IPS-NIHi7 (cell line): ENCODE data around the gene CEP350.
"Not testable (repeated sequence)": the region's sequence is repeated elsewhere in the genome, so short reads cannot be mapped to it uniquely, and the experiment has no call there.

Source experiments
- DNase-seq: peaks from one replicate; pipeline ENCODE4 v3.0.0; 2012; ENCODE audit warnings: mixed read lengths; ENCODE audit errors: extremely low spot score

The CEP350 gene

DNA sequence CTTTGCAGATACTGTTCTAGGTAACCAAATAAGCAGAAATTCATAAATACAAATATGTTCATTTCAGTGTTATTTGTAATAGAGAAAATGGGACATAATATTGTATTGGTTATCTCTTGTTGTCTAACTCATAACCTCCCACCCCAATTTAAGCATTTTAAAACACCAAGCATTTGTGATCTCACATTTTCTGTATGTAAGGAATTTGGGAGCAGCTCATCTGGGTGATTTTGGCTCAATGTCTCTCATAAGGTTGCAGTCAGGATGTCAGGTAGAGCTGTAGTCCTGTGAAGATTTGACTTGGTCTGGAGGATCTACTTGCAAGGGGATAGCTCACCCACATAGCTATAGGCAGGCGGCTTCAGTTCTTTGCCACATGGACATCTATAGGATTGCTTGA lies 29.5 kb downstream of the CEP350 start:
- no peak for DNase-seq

DNA sequence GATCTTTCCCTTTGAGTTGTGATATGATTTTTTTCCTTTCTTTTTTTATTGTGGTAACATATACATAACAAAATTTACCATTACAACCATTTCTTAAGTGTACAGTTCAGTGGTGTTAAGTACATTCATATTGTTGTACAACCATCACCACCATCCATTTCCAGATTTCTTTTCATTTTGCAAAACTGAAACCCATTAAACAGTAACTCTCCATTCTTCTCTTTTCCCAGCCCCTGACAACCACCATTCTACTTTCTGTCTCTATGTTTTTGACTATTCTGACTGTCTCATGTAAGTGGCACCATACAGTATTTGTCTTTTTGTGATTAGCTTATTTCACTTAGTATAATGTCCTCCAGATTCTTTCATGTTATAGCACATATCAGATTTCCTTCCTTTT lies 30.3 kb downstream of the CEP350 start:
- DNase-seq: no peak

DNA sequence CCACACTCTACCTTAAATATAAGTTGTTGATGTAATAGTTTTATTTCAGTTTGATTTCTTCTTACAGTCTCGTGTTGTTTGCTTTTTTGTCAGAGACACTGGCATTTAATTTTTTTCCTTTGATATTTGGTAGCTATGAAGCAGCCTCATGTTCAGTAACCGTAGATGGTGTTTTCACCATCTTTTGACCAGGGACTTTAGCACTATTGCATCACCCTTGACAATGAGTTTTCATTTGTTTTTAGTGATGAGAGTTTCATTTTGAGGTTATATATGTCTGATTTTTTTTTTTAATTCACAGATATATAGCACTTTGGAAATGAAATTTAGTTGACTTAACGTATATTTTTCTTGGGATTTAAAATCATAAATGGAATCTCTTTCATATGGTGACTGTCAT lies 36.2 kb downstream of the CEP350 start:
- no peak for DNase-seq

DNA sequence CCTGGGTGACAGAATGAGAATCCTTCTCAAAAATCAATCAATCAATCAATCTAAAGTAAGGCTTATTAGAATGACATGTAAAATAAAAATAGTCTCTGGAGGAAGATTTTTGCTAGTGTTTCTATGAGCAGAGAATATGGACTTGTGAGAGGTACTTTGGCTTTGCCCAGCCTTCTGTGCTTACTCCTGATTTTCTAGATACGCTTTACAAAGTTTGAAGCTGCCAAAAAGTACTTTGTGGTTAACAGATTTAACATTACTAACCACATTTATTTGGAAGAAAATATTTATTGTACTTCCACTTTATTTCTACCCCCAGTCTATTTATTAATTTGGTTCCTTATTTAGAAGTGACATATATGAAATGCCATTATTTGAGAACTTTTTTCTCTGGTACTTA lies 41.0 kb downstream of the CEP350 start:
- DNase-seq: no peak

DNA sequence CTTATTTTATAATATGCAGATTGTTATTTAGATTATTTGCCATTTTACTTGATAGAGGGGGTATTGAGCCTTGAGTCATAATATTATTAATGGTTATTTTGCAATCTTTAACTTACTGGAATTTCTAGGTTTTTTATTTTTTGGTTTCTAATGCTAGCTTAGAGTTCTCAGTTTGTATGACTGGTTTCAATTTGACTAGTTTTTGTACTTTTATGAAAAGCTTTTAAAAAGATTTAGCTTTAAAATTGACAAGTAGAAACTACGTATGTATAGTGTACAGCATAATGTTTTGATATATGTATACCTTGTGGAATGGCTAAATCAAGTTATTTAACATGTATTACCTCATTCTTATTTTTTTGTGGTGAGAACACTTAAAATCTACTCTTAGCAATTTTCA lies 41.5 kb downstream of the CEP350 start:
- no peak for DNase-seq

DNA sequence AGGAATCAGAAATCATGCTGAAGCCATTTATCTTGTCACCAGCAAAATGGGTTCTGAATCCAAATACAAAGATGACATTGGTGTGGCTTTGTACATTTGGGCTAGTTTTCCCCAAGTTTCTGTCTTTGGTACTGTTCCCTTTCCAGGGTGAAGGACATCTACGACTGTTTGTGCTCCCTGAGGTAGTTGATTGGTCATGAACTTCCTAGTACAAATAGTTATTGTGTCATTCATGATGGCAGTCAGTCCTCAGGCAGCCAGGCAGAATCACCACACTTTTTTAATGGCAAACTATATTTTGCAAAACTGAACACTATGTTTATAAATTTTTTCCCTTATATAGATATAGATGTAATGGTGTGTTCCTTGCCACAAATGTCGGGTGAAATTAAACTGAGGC lies 46.0 kb downstream of the CEP350 start:
- no peak for DNase-seq

DNA sequence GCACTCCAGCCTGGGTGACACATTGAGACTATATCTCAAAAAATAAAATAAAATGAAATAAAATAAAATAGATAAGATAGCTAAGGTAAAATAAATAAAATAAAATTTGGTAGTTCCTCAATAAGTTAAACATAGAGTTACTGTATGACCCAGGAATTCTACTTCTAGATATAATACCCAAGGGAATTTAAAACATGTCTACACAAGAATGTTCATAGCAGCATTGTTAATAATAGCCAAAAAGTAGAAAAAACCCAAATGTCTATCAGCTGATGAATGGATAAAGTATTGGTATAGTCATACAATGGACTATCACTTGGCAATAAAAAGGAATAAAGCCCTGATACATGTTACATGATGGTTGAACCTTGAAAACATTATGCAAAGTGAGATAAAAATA lies 47.8 kb downstream of the CEP350 start:
- no peak for DNase-seq

DNA sequence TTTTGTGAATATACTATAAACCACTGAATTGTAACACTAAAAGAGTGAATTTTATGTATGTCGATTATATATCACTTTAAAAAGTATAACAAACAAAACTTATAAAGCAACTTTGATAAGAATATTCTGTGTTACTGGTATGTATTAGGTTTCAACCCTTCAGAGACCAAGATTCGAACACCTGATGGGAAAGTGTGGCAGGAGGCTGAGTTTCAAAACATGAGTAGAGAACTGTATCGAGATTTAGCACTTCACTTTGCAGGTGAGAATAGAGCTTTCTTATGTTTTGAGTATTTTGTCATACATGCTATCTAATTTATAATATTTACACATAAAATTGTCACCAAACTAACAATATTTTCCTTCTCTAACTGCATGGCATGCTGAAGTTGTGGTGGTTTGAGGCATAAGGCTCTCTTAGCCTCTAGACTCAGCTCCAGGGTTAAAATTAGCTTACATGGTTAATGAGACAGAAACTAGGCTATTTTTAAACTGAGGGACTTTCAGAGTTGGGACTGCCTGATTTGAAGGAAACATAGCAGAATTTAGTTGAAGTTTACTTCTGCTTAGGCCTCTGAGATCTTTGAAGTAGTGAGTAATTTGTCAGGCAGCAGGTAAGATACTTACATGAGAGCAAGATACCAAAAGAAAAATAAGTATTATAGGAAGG lies 48.6 kb downstream of the CEP350 start:
- DNase-seq: no peak

DNA sequence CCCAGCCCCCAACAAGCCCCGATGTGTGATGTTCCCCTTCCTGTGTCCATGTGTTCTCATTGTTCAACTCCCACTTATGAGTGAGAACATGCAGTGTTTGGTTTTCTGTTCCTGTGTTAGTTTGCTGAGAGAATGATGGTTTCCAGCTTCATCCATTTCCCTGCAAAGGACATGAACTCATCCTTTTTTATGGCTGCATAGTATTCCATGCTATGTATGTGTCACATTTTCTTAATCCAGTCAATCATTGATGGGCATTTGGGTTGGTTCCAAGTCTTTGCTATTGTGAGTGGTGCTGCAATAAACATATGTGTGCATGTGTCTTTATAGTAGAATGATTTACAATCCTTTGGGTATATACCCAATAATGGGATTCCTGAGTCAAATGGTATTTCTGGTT lies 52.2 kb downstream of the CEP350 start:
- not testable (repeated sequence) for DNase-seq

DNA sequence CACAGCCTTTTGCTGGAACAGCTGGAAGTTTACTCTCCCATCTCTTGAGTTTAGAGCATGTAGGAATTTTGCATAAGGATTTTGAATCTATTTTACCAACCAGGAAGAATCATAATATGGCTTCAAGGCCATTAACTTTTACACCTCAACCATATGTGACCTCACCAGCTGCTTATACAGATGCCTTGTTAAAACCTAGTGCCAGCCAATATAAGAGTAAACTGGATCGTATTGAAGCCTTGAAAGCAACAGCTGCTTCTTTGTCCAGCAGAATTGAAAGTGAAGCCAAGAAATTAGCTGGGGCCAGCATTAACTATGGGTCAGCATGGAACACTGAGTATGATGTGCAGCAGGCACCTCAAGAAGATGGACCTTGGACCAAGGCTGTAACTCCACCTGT lies 65.4 kb downstream of the CEP350 start:
- DNase-seq: no peak

DNA sequence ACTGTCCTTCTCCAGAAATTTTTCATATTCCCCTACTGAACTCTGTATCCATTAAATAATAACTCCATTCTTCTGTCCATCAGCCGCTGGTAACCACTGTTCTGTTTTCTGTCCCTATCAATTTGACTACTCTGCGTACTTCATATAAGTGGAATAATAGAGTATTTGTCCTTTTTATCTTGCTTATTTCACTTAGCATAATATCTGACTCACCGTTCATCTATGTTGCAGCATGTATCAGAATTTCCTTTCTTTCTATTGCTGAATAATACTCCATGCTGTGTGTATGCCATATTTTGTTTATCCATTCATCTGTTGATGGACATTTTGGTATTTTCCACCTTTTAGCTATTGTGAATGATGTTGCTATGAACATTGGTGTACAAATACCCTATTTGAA lies 71.9 kb downstream of the CEP350 start:
- no peak for DNase-seq

DNA sequence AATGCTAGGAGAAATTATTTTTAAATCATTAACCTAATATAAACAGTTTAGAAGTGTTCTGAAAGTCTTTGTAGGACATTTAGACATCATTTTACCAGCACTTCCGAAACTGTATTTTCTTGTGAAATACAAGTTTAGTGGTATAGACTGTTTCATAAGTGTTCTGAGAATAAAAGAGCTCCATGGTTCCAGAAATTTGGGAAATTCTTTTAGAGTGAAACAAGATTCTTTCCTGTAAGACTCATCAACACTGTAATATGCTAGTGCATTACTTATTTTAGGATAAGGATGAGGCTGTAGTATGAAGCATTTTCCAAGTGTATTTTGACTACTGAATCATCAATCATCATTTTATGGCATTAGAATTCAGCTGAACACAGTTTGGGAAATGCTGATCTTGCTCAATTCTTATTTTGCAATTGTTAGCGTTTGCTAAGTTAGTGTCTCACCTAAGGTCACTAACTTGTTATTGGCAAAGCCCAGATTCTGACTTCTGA lies 73.4 kb downstream of the CEP350 start:
- no peak for DNase-seq

DNA sequence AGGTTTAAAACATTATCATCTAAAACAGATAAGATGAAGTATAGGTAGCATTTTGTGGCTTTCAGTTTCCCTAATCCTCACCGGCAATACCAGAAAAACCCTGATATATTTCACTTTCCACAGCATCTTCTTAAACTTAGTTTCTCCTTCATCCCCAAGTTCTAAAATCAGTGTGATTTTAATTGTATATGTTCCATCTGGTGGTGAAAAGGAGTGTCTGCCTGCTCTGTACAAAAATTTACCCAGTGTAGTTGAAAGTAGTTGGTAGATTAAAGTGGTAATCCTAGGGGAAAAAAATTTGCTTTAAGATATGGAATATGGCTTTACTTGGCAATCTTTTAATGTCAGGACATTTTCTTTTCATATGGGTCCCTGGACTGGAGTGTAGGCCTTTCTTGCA lies 74.3 kb downstream of the CEP350 start:
- DNase-seq: no peak

DNA sequence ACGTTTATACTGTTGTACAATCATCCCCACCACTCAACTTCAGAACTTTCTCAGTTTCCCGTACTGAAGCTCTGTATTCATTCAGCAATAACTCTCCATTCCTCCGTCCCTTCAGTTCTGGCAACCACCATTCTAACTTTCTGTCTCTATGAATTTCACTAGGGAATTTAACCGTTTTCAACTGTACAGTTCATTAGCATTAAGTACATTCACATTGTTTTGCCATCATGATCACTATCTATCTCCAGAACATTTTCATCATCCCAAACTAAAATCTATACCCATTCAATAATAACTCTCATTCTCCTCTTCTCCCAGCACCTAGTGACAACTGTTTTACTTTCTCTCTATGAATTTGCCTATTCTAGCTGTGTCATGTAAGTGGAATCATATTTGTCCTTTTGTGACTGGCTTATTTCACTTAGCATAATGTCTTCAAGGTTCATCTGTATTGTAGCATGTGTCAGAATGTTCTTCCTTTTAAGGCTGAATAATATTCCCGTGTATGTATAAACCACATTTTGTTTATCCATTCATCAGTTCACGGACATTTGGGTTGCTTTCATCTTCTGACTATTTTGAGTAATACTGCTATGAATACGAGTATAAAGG lies 75.0 kb downstream of the CEP350 start:
- DNase-seq: no peak

DNA sequence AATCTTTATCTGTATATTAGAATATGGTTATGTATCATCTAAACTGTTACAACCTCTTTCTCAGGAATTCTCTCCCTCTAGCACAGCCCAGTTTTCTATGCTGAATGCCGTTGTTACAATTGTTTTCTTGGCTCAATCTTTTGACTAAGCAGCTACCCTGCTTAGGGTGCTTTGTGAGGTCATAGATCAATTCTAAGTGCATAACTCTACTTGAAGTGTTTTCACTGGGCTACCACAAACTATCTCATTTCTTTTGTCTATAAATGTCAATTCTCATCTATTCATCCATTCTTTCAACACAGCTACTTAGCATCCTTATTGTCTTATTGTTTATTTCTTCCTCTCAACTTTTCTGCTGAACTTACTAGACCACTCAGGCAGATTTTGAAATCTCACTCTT lies 77.1 kb downstream of the CEP350 start:
- no peak for DNase-seq

DNA sequence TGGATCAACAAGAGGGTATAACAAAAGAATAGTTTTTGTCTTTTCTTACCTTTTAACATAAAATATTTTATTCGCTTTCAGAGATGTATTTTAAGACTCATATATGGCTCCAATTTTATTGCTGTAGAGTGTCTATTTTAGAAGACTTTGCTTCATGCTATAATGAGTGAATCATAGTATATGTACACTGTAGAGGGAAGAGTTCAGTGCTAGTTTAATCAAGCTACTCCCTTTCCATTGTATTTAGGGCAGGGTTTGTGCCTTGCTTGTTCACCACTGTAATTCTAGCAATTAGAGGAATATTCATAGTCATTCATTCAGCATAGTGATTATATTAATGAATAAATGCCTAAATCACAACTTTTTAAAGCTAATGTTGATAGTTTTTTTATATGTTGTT lies 78.8 kb downstream of the CEP350 start:
- no peak for DNase-seq

DNA sequence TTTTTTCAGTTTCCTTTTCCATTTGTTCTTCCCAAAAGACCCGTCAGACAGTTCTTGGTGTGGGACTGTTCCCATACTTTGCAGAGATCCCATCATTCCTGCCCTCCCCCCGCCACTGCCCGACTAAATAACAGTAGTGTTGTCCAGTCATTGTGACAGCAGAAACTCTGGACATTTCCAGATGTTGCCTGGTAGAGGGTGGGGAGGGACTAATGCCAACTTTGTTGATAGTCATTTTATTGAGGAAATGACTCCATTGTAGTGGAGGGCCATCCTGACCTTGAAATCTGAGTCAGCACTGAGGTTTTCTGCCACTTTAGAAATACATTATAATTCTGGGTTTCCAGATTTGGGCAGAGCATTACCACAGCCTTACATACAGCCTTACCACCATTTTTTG lies 85.4 kb downstream of the CEP350 start:
- no peak for DNase-seq

DNA sequence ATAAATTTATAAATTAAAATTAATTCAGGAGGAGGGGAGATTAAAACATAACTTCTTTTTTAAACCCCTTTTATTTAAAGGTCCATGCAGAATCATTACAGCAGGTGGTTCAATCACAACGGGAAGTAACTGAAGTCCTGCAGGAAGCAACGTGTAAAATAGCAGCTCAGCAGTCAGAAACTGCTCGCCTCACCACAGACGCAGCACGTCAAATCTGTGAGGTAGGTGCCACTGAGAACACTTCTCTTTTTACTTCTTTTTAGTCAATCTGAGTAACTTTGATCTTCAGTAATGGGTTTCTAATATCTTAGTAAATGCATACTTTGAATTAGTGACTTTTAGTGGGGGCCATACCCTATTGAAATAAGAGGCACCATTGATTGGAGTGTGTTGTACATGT lies 87.0 kb downstream of the CEP350 start:
- DNase-seq: no peak

DNA sequence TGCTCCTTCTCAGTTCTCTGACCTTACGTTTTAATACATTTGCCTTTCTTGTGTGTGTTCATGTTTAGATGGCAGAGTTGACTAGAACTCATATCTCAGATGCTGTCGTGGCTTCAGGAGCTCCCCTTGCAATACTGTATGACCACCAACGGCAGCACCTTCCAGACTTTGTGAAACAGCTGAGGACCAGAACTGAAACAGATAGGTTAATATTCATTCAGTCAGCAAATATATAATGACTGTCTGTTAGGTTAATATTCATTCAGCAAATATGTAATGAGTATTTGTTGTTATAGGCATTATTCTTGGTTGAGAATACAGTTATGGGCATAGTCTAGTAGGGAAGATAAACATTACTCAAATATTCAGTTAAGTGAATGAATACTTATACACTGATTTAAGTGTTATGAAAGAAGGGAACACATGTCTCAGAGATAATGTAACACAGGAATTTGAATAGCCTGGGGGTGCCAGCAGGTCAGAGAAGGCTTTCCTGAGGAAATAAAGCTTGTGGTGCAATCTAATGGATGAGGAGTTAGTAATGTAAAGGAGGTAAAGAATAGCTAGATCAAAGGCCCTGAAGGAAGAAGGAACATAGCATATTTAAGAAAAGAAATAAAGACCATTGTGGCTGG lies 88.5 kb downstream of the CEP350 start:
- no peak for DNase-seq

DNA sequence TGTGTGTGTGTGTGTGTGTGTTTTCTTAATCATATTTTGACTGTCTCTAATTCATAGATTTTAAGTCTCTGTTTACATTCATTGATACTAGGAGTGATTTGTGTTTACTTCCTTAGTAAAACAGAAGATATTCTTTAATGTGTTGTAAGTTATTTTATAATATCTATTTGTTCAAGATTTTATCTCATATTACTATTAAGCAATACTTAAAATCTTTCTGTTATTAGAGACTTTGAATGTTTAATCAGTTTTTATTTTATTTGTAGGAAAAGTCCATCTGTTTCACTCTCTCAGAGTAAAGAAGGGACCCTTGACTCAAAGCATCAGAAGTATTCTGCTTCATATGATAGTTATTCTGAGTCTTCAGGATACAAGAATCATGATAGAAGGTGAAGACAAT lies 89.2 kb downstream of the CEP350 start:
- DNase-seq: no peak

DNA sequence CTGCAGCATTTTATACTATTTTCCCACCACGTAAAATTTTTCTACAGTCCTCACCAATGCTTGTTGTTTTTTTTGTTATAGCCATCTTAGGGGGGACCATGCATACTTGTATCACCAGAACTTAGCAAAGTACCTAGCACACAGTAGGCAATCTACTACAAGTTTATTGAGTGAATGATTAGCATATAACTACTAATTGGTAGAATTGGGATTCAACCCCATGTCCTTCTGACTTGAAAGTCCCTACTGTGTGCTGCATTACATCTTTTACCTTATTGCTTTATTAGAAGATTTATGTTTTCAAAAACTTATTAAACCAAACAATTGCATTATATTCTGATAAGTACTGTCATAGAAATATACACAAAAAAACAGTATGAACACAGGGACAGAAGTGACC lies 92.1 kb downstream of the CEP350 start:
- no peak for DNase-seq

DNA sequence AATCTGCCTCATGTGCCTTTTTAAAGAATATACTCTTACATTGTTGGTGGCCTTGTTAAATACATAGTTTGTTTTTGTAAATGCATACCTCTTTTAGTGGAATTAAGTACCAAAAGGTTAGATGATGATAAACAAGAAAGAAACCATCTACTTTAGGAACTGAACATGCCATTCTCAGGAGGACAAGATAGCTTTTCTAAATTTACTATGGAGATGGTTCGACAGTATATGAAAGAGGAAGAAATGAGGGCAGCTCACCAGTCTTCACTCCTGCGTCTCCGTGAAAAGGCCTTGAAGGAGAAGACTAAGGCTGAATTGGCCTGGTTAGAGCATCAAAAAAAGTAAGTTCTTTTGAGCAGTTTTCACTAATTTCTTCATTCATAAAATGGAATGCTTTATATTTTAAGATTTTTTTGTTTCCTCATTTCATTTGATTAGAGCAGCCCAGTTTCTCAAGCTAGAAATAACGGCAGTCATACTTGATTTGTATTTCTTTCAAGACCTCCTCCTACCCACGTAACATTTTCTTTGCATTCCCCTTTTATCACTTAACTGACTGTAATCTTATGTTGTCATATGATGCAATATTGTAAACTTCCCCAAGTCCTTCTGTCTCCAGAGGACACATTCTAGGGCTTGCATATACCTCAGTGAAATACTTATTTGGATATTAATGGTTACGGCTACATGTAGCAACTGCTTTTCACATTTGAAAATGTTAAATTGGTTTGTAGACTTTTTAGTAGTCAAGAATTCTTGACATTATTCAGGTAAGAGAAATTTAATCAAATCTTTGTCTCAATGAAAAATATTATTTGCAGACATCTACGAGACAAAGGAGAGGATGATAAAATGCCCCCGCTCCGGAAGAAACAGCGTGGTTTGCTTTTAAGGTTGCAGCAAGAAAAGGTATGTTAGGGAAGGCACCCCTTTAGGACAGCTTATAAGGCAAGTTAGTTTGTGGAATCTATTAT lies 99.3 kb downstream of the CEP350 start:
- DNase-seq: no peak
